Measurements from ENCODE around the gene GNA15.

DNA sequence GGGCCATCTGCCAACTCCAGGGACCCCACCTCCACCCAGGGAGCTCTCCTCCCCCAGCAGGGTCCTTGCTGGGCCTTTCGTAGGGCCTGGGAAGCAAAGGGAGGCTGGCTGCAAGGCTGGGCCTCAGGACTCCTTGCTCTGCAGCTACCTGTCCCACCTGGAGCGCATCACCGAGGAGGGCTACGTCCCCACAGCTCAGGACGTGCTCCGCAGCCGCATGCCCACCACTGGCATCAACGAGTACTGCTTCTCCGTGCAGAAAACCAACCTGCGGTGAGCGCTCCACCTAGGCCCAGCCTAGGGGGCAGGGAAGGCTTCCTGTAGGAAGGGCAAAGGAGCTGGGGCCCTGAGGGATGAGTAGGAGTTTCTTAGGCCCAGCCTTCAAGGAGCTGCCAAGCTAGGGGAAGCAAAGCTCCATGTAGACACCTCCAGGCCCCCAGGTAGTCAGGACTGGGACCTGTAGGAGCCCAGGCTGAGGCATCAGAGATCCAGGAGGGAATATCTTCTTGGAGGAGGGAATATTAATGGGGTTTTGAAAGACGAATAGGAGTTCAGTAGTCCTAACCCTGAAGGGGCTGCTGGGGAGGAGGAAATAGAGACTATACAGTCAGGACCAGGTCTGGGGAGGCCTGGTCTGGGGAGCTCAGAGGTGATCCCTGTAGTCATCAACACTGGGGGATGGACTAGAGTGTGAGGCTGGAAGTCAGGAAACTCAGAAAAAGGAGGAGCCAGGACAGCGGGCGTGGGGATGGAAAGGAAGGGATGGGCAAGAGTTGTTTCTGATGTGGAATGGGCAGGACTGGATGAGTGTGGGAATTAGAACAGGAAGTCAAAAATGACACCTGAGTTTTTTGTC lies 16.0 kb downstream of the GNA15 start:
- TF ChIP-seq, protein P1, sequence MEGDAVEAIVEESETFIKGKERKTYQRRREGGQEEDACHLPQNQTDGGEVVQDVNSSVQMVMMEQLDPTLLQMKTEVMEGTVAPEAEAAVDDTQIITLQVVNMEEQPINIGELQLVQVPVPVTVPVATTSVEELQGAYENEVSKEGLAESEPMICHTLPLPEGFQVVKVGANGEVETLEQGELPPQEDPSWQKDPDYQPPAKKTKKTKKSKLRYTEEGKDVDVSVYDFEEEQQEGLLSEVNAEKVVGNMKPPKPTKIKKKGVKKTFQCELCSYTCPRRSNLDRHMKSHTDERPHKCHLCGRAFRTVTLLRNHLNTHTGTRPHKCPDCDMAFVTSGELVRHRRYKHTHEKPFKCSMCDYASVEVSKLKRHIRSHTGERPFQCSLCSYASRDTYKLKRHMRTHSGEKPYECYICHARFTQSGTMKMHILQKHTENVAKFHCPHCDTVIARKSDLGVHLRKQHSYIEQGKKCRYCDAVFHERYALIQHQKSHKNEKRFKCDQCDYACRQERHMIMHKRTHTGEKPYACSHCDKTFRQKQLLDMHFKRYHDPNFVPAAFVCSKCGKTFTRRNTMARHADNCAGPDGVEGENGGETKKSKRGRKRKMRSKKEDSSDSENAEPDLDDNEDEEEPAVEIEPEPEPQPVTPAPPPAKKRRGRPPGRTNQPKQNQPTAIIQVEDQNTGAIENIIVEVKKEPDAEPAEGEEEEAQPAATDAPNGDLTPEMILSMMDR (IDR thresholded peaks at IDR 0.05; ENCODE audit: poor library complexity): no peak
- no peak for TF ChIP-seq EZH2 (IDR thresholded peaks at IDR 0.05; ENCODE audit: borderline replicate concordance)
